ENCODE results near the gene TEX11.

GRCh38 chrX:70480660-70481018 is 427.9 kb downstream of the TEX11 start:
- no peak for TF ChIP-seq CTCF (IDR thresholded peaks at IDR 0.05; ENCODE audit: low read depth, low read length)
- no peak for TF ChIP-seq POLR2A (IDR thresholded peaks at IDR 0.05; ENCODE audit: extremely low read depth, insufficient read length)
- TF ChIP-seq MAX (IDR thresholded peaks at IDR 0.05; ENCODE audit: low read depth, low read length) = no peak

All from NB4 (cell line).